Kidney epithelial cell (primary cell): ENCODE results near the gene CDH13. TPM values are rescaled to one million over a fixed set of nuclear protein-coding genes. Genes with fewer than 3 reads are reported as not detected.

Experiments used
- DNase-seq: peaks from one replicate; pipeline ENCODE4 v3.0.0-alpha.2; 2010; ENCODE audit warnings: low read depth
- H3K27me3 ChIP-seq: 2 replicates; pipeline ENCODE4 v1.6.0; 2011; ENCODE audit warnings: low read length; ENCODE audit not compliant: control insufficient read depth, insufficient read depth
- H3K36me3 ChIP-seq: 2 replicates; pipeline ENCODE4 v1.5.1; 2011; ENCODE audit warnings: low read length; ENCODE audit not compliant: control insufficient read depth, insufficient read depth
- H3K4me3 ChIP-seq: 2 replicates; pipeline ENCODE4 v1.5.1; 2011; ENCODE audit warnings: low read depth, mild to moderate bottlenecking, control low read depth, low read length
- CTCF ChIP-seq: IDR thresholded peaks from 2 replicates; pipeline ENCODE4 v1.5.1; 2011; ENCODE audit warnings: mild to moderate bottlenecking, moderate library complexity, low read length, control low read depth, inconsistent platforms; ENCODE audit not compliant: insufficient read depth, poor library complexity, severe bottlenecking
- total RNA-seq: library from RNA; depleted of rRNA; stranded (reverse); fragments of >200 nt; gene quantifications from 2 replicates; pipeline ENCODE4 v1.2.3, GENCODE V29; 2015

CDH13 gene
- total RNA-seq, 1 donor from 2014 or later, result 32.8 TPM

GRCh38 chr16:83212301-83212841 is 585.6 kb downstream of the CDH13 start:
- TF ChIP-seq CTCF, result no peak
- no peak overlapping the region for H3K4me3 ChIP-seq
- no peaks in the 10 kb centered on the region for H3K36me3 ChIP-seq
- no peak for DNase-seq
- H3K27me3 ChIP-seq, result no peaks in the 10 kb centered on the region

GRCh38 chr16:83214671-83215070 is 587.9 kb downstream of the CDH13 start:
- TF ChIP-seq CTCF, result no peak
- no peaks in the 10 kb centered on the region for H3K36me3 ChIP-seq
- H3K4me3 ChIP-seq, result no peak overlapping the region
- DNase-seq, result no peak
- H3K27me3 ChIP-seq, result no peaks in the 10 kb centered on the region

GRCh38 chr16:83215406-83216001 is 588.7 kb downstream of the CDH13 start:
- no peak overlapping the region for H3K4me3 ChIP-seq
- TF ChIP-seq CTCF, result peak; percentile 87
- DNase-seq, result no peak
- no peaks in the 10 kb centered on the region for H3K27me3 ChIP-seq
- no peaks in the 10 kb centered on the region for H3K36me3 ChIP-seq

- H3K36me3 ChIP-seq, result no peaks in the 10 kb centered on the region
- H3K27me3 ChIP-seq, result no peaks in the 10 kb centered on the region
- no peak for DNase-seq
- TF ChIP-seq CTCF, result no peak
- H3K4me3 ChIP-seq, result no peak overlapping the region
These were observed 592.5 kb downstream of the CDH13 start for GRCh38 chr16:83219285-83219684.

- no peaks in the 10 kb centered on the region for H3K27me3 ChIP-seq
- TF ChIP-seq CTCF, result no peak
- DNase-seq, result no peak
- H3K36me3 ChIP-seq, result no peaks in the 10 kb centered on the region
- H3K4me3 ChIP-seq, result no peak overlapping the region
These were observed 593.3 kb downstream of the CDH13 start for GRCh38 chr16:83220066-83220465.

- no peaks in the 10 kb centered on the region for H3K36me3 ChIP-seq
- H3K27me3 ChIP-seq, result no peaks in the 10 kb centered on the region
- no peak for TF ChIP-seq CTCF
- H3K4me3 ChIP-seq, result no peak overlapping the region
- no peak for DNase-seq
These were observed 597.9 kb downstream of the CDH13 start for GRCh38 chr16:83224642-83225041.
